Measurements from ENCODE around the gene STARD3.
A peak's percentile ranks its signal among the peaks of the same experiment; 100 is the strongest.

The STARD3 gene

GRCh38 chr17:39660397-39661385 is 23.7 kb downstream of the STARD3 start:
- Histone ChIP-seq H3K36me3 (ENCODE audit: control insufficient read depth, insufficient read depth, low read length) (peaks cover 22% of the 10 kb centered on the region), H3K9ac (ENCODE audit: low read depth, low read length) (no peak overlapping the region), H3K4me1 (ENCODE audit: control insufficient read depth, insufficient read depth, low read length) (peaks cover 13% of the 10 kb centered on the region), H3K4me3 (ENCODE audit: low read depth, low read length) (no peak overlapping the region), H3K9me3 (ENCODE audit: control insufficient read depth, insufficient read depth, low read length) (no peaks in the 10 kb centered on the region), H3K27me3 (ENCODE audit: control insufficient read depth, insufficient read depth, low read length) (peaks cover 1% of the 10 kb centered on the region)

GRCh38 chr17:39661744-39662541 is 25.0 kb downstream of the STARD3 start:
- H3K9me3 ChIP-seq (ENCODE audit: control insufficient read depth, insufficient read depth, low read length): no peaks in the 10 kb centered on the region
- peaks cover 23% of the 10 kb centered on the region for H3K4me1 ChIP-seq (ENCODE audit: control insufficient read depth, insufficient read depth, low read length)
- H3K36me3 ChIP-seq (ENCODE audit: control insufficient read depth, insufficient read depth, low read length): peaks cover 16% of the 10 kb centered on the region
- H3K4me3 ChIP-seq (ENCODE audit: low read depth, low read length): no peak overlapping the region
- peaks cover 11% of the 10 kb centered on the region for H3K27me3 ChIP-seq (ENCODE audit: control insufficient read depth, insufficient read depth, low read length)
- H3K9ac ChIP-seq (ENCODE audit: low read depth, low read length): no peak overlapping the region

GRCh38 chr17:39662551-39663339 is 25.8 kb downstream of the STARD3 start:
- peaks cover 16% of the 10 kb centered on the region for H3K27me3 ChIP-seq (ENCODE audit: control insufficient read depth, insufficient read depth, low read length)
- no peak overlapping the region for H3K4me3 ChIP-seq (ENCODE audit: low read depth, low read length)
- H3K4me1 ChIP-seq (ENCODE audit: control insufficient read depth, insufficient read depth, low read length): peaks cover 25% of the 10 kb centered on the region
- H3K9me3 ChIP-seq (ENCODE audit: control insufficient read depth, insufficient read depth, low read length): no peaks in the 10 kb centered on the region
- H3K36me3 ChIP-seq (ENCODE audit: control insufficient read depth, insufficient read depth, low read length): peaks cover 16% of the 10 kb centered on the region
- no peak overlapping the region for H3K9ac ChIP-seq (ENCODE audit: low read depth, low read length)

- H3K27me3 ChIP-seq (ENCODE audit: control insufficient read depth, insufficient read depth, low read length): peaks cover 16% of the 10 kb centered on the region
- H3K9ac ChIP-seq (ENCODE audit: low read depth, low read length): no peak overlapping the region
- H3K9me3 ChIP-seq (ENCODE audit: control insufficient read depth, insufficient read depth, low read length): no peaks in the 10 kb centered on the region
- H3K4me1 ChIP-seq (ENCODE audit: control insufficient read depth, insufficient read depth, low read length): peaks cover 25% of the 10 kb centered on the region
- peaks cover 16% of the 10 kb centered on the region for H3K36me3 ChIP-seq (ENCODE audit: control insufficient read depth, insufficient read depth, low read length)
- H3K4me3 ChIP-seq (ENCODE audit: low read depth, low read length): peak overlapping the region; percentile 49
Observed at GRCh38 chr17:39663340-39663687, 26.4 kb downstream of the STARD3 start.

GRCh38 chr17:39663688-39664580 is 27.0 kb downstream of the STARD3 start:
- H3K9ac ChIP-seq (ENCODE audit: low read depth, low read length): peak overlapping the region; percentile 60
- peak overlapping the region; percentile 49 for H3K4me3 ChIP-seq (ENCODE audit: low read depth, low read length)
- H3K36me3 ChIP-seq (ENCODE audit: control insufficient read depth, insufficient read depth, low read length): peaks cover 16% of the 10 kb centered on the region
- peaks cover 28% of the 10 kb centered on the region for H3K4me1 ChIP-seq (ENCODE audit: control insufficient read depth, insufficient read depth, low read length)
- H3K9me3 ChIP-seq (ENCODE audit: control insufficient read depth, insufficient read depth, low read length): no peaks in the 10 kb centered on the region
- peaks cover 19% of the 10 kb centered on the region for H3K27me3 ChIP-seq (ENCODE audit: control insufficient read depth, insufficient read depth, low read length)

- H3K9me3 ChIP-seq (ENCODE audit: control insufficient read depth, insufficient read depth, low read length): no peaks in the 10 kb centered on the region
- H3K4me1 ChIP-seq (ENCODE audit: control insufficient read depth, insufficient read depth, low read length): peaks cover 28% of the 10 kb centered on the region
- H3K36me3 ChIP-seq (ENCODE audit: control insufficient read depth, insufficient read depth, low read length): peaks cover 16% of the 10 kb centered on the region
- H3K9ac ChIP-seq (ENCODE audit: low read depth, low read length): peak within 1 kb of the TSS; percentile 60
- H3K27me3 ChIP-seq (ENCODE audit: control insufficient read depth, insufficient read depth, low read length): peaks cover 19% of the 10 kb centered on the region
- H3K4me3 ChIP-seq (ENCODE audit: low read depth, low read length): peak within 1 kb of the TSS; percentile 49
Observed at GRCh38 chr17:39664581-39665561, 27.9 kb downstream of the STARD3 start, which contains the start of gene TCAP. TCAP (plus strand) TSS chr17:39665349; CDS start chr17:39665360, 11 bp downstream.

GRCh38 chr17:39665642-39666224 is 28.8 kb downstream of the STARD3 start:
- H3K9ac ChIP-seq (ENCODE audit: low read depth, low read length): no peak overlapping the region
- peaks cover 19% of the 10 kb centered on the region for H3K27me3 ChIP-seq (ENCODE audit: control insufficient read depth, insufficient read depth, low read length)

GRCh38 chr17:39666231-39666600 is 29.3 kb downstream of the STARD3 start:
- peaks cover 19% of the 10 kb centered on the region for H3K27me3 ChIP-seq (ENCODE audit: control insufficient read depth, insufficient read depth, low read length)
- H3K9ac ChIP-seq (ENCODE audit: low read depth, low read length): no peak overlapping the region
- H3K4me1 ChIP-seq (ENCODE audit: control insufficient read depth, insufficient read depth, low read length): peaks cover 28% of the 10 kb centered on the region
- peak overlapping the region; percentile 13 for H3K4me3 ChIP-seq (ENCODE audit: low read depth, low read length)
- no peaks in the 10 kb centered on the region for H3K9me3 ChIP-seq (ENCODE audit: control insufficient read depth, insufficient read depth, low read length)
- H3K36me3 ChIP-seq (ENCODE audit: control insufficient read depth, insufficient read depth, low read length): peaks cover 7% of the 10 kb centered on the region

More at GRCh38 chr17:39665642-39666224, 28.8 kb downstream of the STARD3 start:
- H3K4me3 ChIP-seq (ENCODE audit: low read depth, low read length): peak overlapping the region; percentile 13
- no peaks in the 10 kb centered on the region for H3K9me3 ChIP-seq (ENCODE audit: control insufficient read depth, insufficient read depth, low read length)
- peaks cover 28% of the 10 kb centered on the region for H3K4me1 ChIP-seq (ENCODE audit: control insufficient read depth, insufficient read depth, low read length)
- peaks cover 9% of the 10 kb centered on the region for H3K36me3 ChIP-seq (ENCODE audit: control insufficient read depth, insufficient read depth, low read length)

- Histone ChIP-seq H3K4me3 (ENCODE audit: low read depth, low read length) (peak overlapping the region; percentile 43), H3K4me1 (ENCODE audit: control insufficient read depth, insufficient read depth, low read length) (peaks cover 29% of the 10 kb centered on the region), H3K9me3 (ENCODE audit: control insufficient read depth, insufficient read depth, low read length) (no peaks in the 10 kb centered on the region)
Observed at GRCh38 chr17:39666601-39667261, 29.8 kb downstream of the STARD3 start.

More at GRCh38 chr17:39666601-39667261, 29.8 kb downstream of the STARD3 start:
- Histone ChIP-seq H3K9ac (ENCODE audit: low read depth, low read length) (no peak overlapping the region), H3K27me3 (ENCODE audit: control insufficient read depth, insufficient read depth, low read length) (peaks cover 19% of the 10 kb centered on the region), H3K36me3 (ENCODE audit: control insufficient read depth, insufficient read depth, low read length) (peaks cover 7% of the 10 kb centered on the region)

Data from iPS-15b (cell line).